Activated T-helper 2 cell treated with anti-CD3 and anti-CD28 coated beads, Interferon-gamma antibody, Interleukin-2, Interleukin-4, amounts not matched to agents 10 μg/mL and 5 μg/mL and 100 μg/mL, durations not matched to agents 14 hours and 24 hours and 36 hours (primary cell): ENCODE results near the gene RAPGEF6. TPM values are rescaled to one million over a fixed set of nuclear protein-coding genes. Genes with fewer than 3 reads are reported as not detected.

Source experiments
- DNase-seq: peaks from one replicate; pipeline ENCODE4 v3.0.0; 2021; ENCODE audit warnings: low spot score
- H3K27ac Mint-ChIP-seq: one replicate; pipeline ENCODE4 v1.8.0; 2021; ENCODE audit warnings: mixed read lengths
- H3K27me3 Mint-ChIP-seq: one replicate; pipeline ENCODE4 v1.8.0; 2021; ENCODE audit warnings: low read depth, mixed read lengths
- H3K36me3 Mint-ChIP-seq: one replicate; pipeline ENCODE4 v1.8.0; 2021; ENCODE audit warnings: low read depth, mixed read lengths
- H3K4me1 Mint-ChIP-seq: one replicate; pipeline ENCODE4 v1.8.0; 2021; ENCODE audit warnings: low read depth, mixed read lengths
- H3K4me3 Mint-ChIP-seq: one replicate; pipeline ENCODE4 v1.8.0; 2021; ENCODE audit warnings: low read depth, mild to moderate bottlenecking, moderate library complexity, mixed read lengths
- H3K9me3 Mint-ChIP-seq: one replicate; pipeline ENCODE4 v1.8.0; 2021; ENCODE audit warnings: mixed read lengths
- intact Hi-C: fragments of 100-400 bp; cut with micrococcal nuclease; formaldehyde crosslinking; loops from one replicate; pipeline ENCODE4 v1.15.1; 2023
- total RNA-seq: library from RNA; stranded (reverse); gene quantifications from 2 replicates; pipeline ENCODE4 v1.2.3, GENCODE V29; 2022

The RAPGEF6 gene
- total RNA-seq, 1 donor from 2014 or later, result 33.9 TPM

- peaks cover 51% of the 10 kb centered on the region for H3K4me1 Mint-ChIP-seq
- H3K27ac Mint-ChIP-seq, result no peak overlapping the region
- no peaks in the 10 kb centered on the region for H3K27me3 Mint-ChIP-seq
- intact Hi-C loops, result no loop called here
- DNase-seq, result no peak
- H3K36me3 Mint-ChIP-seq, result peaks cover 23% of the 10 kb centered on the region
- H3K9me3 Mint-ChIP-seq, result no peaks in the 10 kb centered on the region
- H3K4me3 Mint-ChIP-seq, result no peak overlapping the region
Observed at GRCh38 chr5:131528682-131529081, 106.3 kb downstream of the RAPGEF6 start.

GRCh38 chr5:131525805-131526204 lies 109.2 kb downstream of the RAPGEF6 start:
- intact Hi-C loops, result no loop called here
- Mint-ChIP-seq H3K27me3 (no peaks in the 10 kb centered on the region), H3K27ac (peak overlapping the region; percentile 6), H3K9me3 (no peaks in the 10 kb centered on the region), H3K36me3 (peaks cover 30% of the 10 kb centered on the region), H3K4me1 (peaks cover 45% of the 10 kb centered on the region), H3K4me3 (no peak overlapping the region)
- no peak for DNase-seq

- Mint-ChIP-seq H3K36me3 (peaks cover 39% of the 10 kb centered on the region), H3K9me3 (no peaks in the 10 kb centered on the region), H3K27me3 (no peaks in the 10 kb centered on the region), H3K4me1 (peaks cover 39% of the 10 kb centered on the region), H3K4me3 (no peak overlapping the region), H3K27ac (no peak overlapping the region)
- intact Hi-C loops, result no loop called here
- DNase-seq, result no peak
Observed at GRCh38 chr5:131524431-131524830, 110.6 kb downstream of the RAPGEF6 start.

GRCh38 chr5:131523500-131524185 lies 111.4 kb downstream of the RAPGEF6 start:
- Mint-ChIP-seq H3K27ac (no peak overlapping the region), H3K4me1 (peaks cover 31% of the 10 kb centered on the region), H3K9me3 (no peaks in the 10 kb centered on the region), H3K4me3 (no peak overlapping the region), H3K36me3 (peaks cover 40% of the 10 kb centered on the region), H3K27me3 (no peaks in the 10 kb centered on the region)
- DNase-seq, result no peak
- intact Hi-C loops, result no loop called here

- peaks cover 48% of the 10 kb centered on the region for H3K36me3 Mint-ChIP-seq
- no peak for DNase-seq
- peaks cover 27% of the 10 kb centered on the region for H3K4me1 Mint-ChIP-seq
Observed at GRCh38 chr5:131521252-131521651, 113.8 kb downstream of the RAPGEF6 start.

GRCh38 chr5:131515348-131515747 lies 119.7 kb downstream of the RAPGEF6 start:
- Mint-ChIP-seq H3K27me3 (no peaks in the 10 kb centered on the region), H3K4me3 (peak overlapping the region; percentile 65), H3K4me1 (peaks cover 33% of the 10 kb centered on the region), H3K9me3 (no peaks in the 10 kb centered on the region), H3K36me3 (peaks cover 46% of the 10 kb centered on the region), H3K27ac (peak overlapping the region; percentile 40)
- intact Hi-C loops, result loop anchor here (2.0 kb wide), 3 partner anchors 17 to 33 kb away; no protein-coding TSS in a partner anchor
- no peak for DNase-seq

More at GRCh38 chr5:131521252-131521651, 113.8 kb downstream of the RAPGEF6 start:
- intact Hi-C loops, result no loop called here
- Mint-ChIP-seq H3K27ac (no peak overlapping the region), H3K27me3 (no peaks in the 10 kb centered on the region), H3K4me3 (no peak overlapping the region), H3K9me3 (no peaks in the 10 kb centered on the region)

- Mint-ChIP-seq H3K36me3 (peaks cover 48% of the 10 kb centered on the region), H3K4me3 (peak overlapping the region; percentile 65), H3K4me1 (peaks cover 34% of the 10 kb centered on the region), H3K9me3 (no peaks in the 10 kb centered on the region), H3K27ac (peak overlapping the region; percentile 40), H3K27me3 (no peaks in the 10 kb centered on the region)
- intact Hi-C loops, result loop anchor here (2.0 kb wide), 3 partner anchors 18 to 34 kb away; no protein-coding TSS in a partner anchor
- no peak for DNase-seq
Observed at GRCh38 chr5:131514316-131515283, 120.4 kb downstream of the RAPGEF6 start.

GRCh38 chr5:131513780-131514179 lies 121.2 kb downstream of the RAPGEF6 start:
- Mint-ChIP-seq H3K27me3 (no peaks in the 10 kb centered on the region), H3K27ac (no peak overlapping the region), H3K4me3 (no peak overlapping the region), H3K4me1 (peaks cover 34% of the 10 kb centered on the region), H3K9me3 (no peaks in the 10 kb centered on the region), H3K36me3 (peaks cover 42% of the 10 kb centered on the region)
- no peak for DNase-seq
- intact Hi-C loops, result loop anchor here (2.0 kb wide), 3 partner anchors 19 to 35 kb away; no protein-coding TSS in a partner anchor

- Mint-ChIP-seq H3K4me3 (no peak overlapping the region), H3K4me1 (peaks cover 34% of the 10 kb centered on the region), H3K36me3 (peaks cover 43% of the 10 kb centered on the region), H3K27ac (no peak overlapping the region), H3K9me3 (no peaks in the 10 kb centered on the region), H3K27me3 (no peaks in the 10 kb centered on the region)
- intact Hi-C loops, result no loop called here
- no peak for DNase-seq
Observed at GRCh38 chr5:131511934-131512333, 123.1 kb downstream of the RAPGEF6 start.

GRCh38 chr5:131509801-131510200 lies 125.2 kb downstream of the RAPGEF6 start:
- Mint-ChIP-seq H3K27me3 (no peaks in the 10 kb centered on the region), H3K27ac (no peak overlapping the region), H3K4me1 (peaks cover 17% of the 10 kb centered on the region), H3K36me3 (peaks cover 40% of the 10 kb centered on the region), H3K9me3 (no peaks in the 10 kb centered on the region), H3K4me3 (no peak overlapping the region)
- intact Hi-C loops, result no loop called here
- no peak for DNase-seq

GRCh38 chr5:131505237-131505908 lies 129.7 kb downstream of the RAPGEF6 start:
- no peak overlapping the region for H3K4me3 Mint-ChIP-seq
- no peak for DNase-seq
- no peaks in the 10 kb centered on the region for H3K9me3 Mint-ChIP-seq
- intact Hi-C loops, result no loop called here
- peaks cover 69% of the 10 kb centered on the region for H3K36me3 Mint-ChIP-seq
- H3K27me3 Mint-ChIP-seq, result no peaks in the 10 kb centered on the region
- H3K27ac Mint-ChIP-seq, result no peak overlapping the region
- H3K4me1 Mint-ChIP-seq, result peaks cover 1% of the 10 kb centered on the region

- intact Hi-C loops, result no loop called here
- Mint-ChIP-seq H3K4me1 (peaks cover 4% of the 10 kb centered on the region), H3K36me3 (peaks cover 72% of the 10 kb centered on the region), H3K9me3 (no peaks in the 10 kb centered on the region), H3K27ac (no peak overlapping the region), H3K4me3 (no peak overlapping the region), H3K27me3 (no peaks in the 10 kb centered on the region)
- no peak for DNase-seq
Observed at GRCh38 chr5:131496400-131496713, 138.7 kb downstream of the RAPGEF6 start.
